Measurements from ENCODE around the gene PLPP7. TPM values are rescaled to one million over a fixed set of nuclear protein-coding genes. Genes with fewer than 3 reads are reported as not detected.

Gene PLPP7
- polyA plus RNA-seq, 1 donor from 2014 or later: 0.87 TPM

DNA sequence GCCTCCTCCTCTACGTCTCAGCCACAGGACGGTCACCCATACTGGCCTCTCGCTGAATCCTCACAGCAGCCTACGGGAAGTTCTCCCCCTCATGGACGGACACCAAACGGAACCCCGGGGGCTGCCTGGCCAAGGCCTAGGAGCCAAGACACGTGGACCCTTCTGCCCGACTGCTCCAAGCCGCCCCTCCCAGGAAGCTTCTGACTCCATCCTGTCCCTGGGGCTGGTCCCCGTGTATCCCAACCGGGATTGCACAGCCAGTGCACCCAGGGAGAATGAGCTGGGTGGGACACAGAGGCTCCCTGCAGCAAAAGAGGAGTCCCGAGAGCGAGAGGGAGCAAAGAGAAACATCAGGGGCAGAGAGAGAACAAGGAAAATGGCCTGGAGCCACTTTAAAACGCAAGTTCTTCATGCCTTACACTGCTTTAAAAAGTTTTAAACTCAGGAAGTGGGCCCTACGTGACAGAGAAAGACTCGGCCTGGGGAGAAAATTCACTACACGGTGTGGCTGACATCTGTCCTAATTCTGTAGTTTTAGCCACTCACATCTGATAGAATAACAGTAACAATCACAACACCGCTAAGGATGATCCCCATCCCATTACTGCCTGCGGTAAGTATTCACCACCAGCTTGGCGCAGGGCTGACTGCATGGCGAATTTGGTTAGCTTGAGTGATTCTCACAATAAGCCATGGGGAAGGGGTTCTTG lies 16.2 kb upstream of the PLPP7 start:
- no peaks in the 10 kb centered on the region for H3K9me2 ChIP-seq (ENCODE audit: insufficient read depth, low read length)
- H3K9me3 ChIP-seq (ENCODE audit: low read length): no peaks in the 10 kb centered on the region
- H3F3A ChIP-seq (ENCODE audit: insufficient read depth, low read length, poor library complexity, severe bottlenecking): no peaks in the 10 kb centered on the region
- H3K9ac ChIP-seq (ENCODE audit: low read length): no peak overlapping the region
- no peaks in the 10 kb centered on the region for H3K36me3 ChIP-seq (ENCODE audit: insufficient read depth, low read length)
- TF ChIP-seq EZH2 (IDR thresholded peaks at IDR 0.05; ENCODE audit: borderline replicate concordance, insufficient read depth, low read length, poor library complexity, severe bottlenecking) (no peak), MXI1 (conservative IDR thresholded peaks at IDR 0.05; ENCODE audit: poor library complexity, severe bottlenecking) (no peak)
- H3K27ac ChIP-seq (ENCODE audit: low read length): no peak overlapping the region
- peaks cover 25% of the 10 kb centered on the region for H3K27me3 ChIP-seq (ENCODE audit: insufficient read depth, low read depth, low read length)
- no peak overlapping the region for H3K4me2 ChIP-seq (ENCODE audit: low read length)
- no peak overlapping the region for H3K4me3 ChIP-seq (ENCODE audit: low read length)
- no peak overlapping the region for H2AFZ ChIP-seq (ENCODE audit: low read depth, low read length)
- no peaks in the 10 kb centered on the region for H4K20me1 ChIP-seq (ENCODE audit: insufficient read depth)
- H3K79me2 ChIP-seq (replicated peaks; ENCODE audit: insufficient read depth, low read length): no peaks in the 10 kb centered on the region

- no peaks in the 10 kb centered on the region for H3K36me3 ChIP-seq (ENCODE audit: insufficient read depth, low read length)
- H3K27ac ChIP-seq (ENCODE audit: low read length): no peak overlapping the region
- H3K4me2 ChIP-seq (ENCODE audit: low read length): no peak overlapping the region
- H3K9me3 ChIP-seq (ENCODE audit: low read length): no peaks in the 10 kb centered on the region
- peaks cover 25% of the 10 kb centered on the region for H3K27me3 ChIP-seq (ENCODE audit: insufficient read depth, low read depth, low read length)
- H3F3A ChIP-seq (ENCODE audit: insufficient read depth, low read length, poor library complexity, severe bottlenecking): no peaks in the 10 kb centered on the region
- H3K4me3 ChIP-seq (ENCODE audit: low read length): no peak overlapping the region
- no peak overlapping the region for H2AFZ ChIP-seq (ENCODE audit: low read depth, low read length)
- no peak overlapping the region for H3K9ac ChIP-seq (ENCODE audit: low read length)
- H3K79me2 ChIP-seq (replicated peaks; ENCODE audit: insufficient read depth, low read length): no peaks in the 10 kb centered on the region
- H3K9me2 ChIP-seq (ENCODE audit: insufficient read depth, low read length): no peaks in the 10 kb centered on the region
- TF ChIP-seq REST (IDR thresholded peaks at IDR 0.05; ENCODE audit: borderline replicate concordance) (no peak), SMC3 (conservative IDR thresholded peaks at IDR 0.05; ENCODE audit: poor library complexity) (no peak), EZH2 (IDR thresholded peaks at IDR 0.05; ENCODE audit: borderline replicate concordance, insufficient read depth, low read length, poor library complexity, severe bottlenecking) (no peak), RAD21 (conservative IDR thresholded peaks at IDR 0.05) (no peak), EP300 (conservative IDR thresholded peaks at IDR 0.05; ENCODE audit: poor library complexity, severe bottlenecking) (no peak), POLR2AphosphoS5 (IDR thresholded peaks at IDR 0.05) (no peak), TAF1 (IDR thresholded peaks at IDR 0.05; ENCODE audit: low read depth) (no peak), MXI1 (conservative IDR thresholded peaks at IDR 0.05; ENCODE audit: poor library complexity, severe bottlenecking) (no peak)
- TF ChIP-seq, protein P1, sequence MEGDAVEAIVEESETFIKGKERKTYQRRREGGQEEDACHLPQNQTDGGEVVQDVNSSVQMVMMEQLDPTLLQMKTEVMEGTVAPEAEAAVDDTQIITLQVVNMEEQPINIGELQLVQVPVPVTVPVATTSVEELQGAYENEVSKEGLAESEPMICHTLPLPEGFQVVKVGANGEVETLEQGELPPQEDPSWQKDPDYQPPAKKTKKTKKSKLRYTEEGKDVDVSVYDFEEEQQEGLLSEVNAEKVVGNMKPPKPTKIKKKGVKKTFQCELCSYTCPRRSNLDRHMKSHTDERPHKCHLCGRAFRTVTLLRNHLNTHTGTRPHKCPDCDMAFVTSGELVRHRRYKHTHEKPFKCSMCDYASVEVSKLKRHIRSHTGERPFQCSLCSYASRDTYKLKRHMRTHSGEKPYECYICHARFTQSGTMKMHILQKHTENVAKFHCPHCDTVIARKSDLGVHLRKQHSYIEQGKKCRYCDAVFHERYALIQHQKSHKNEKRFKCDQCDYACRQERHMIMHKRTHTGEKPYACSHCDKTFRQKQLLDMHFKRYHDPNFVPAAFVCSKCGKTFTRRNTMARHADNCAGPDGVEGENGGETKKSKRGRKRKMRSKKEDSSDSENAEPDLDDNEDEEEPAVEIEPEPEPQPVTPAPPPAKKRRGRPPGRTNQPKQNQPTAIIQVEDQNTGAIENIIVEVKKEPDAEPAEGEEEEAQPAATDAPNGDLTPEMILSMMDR (IDR thresholded peaks at IDR 0.05; ENCODE audit: poor library complexity, severe bottlenecking): no peak
- H4K20me1 ChIP-seq (ENCODE audit: insufficient read depth): no peaks in the 10 kb centered on the region
Measured at GRCh38 chr9:131273856-131274673, 15.5 kb upstream of the PLPP7 start.
